Skeletal muscle satellite cell (primary cell): ENCODE data around the gene PTPN13.

Experiments used
- H3K27me3 ChIP-seq: 2 replicates; pipeline ENCODE4 v1.7.0; 2013; ENCODE audit warnings: low read length; ENCODE audit not compliant: control insufficient read depth, insufficient read depth
- H3K36me3 ChIP-seq: 2 replicates; pipeline ENCODE4 v1.7.0; 2013; ENCODE audit warnings: mild to moderate bottlenecking, control low read depth, low read length; ENCODE audit not compliant: insufficient read depth
- H3K4me1 ChIP-seq: 2 replicates; pipeline ENCODE4 v1.7.0; 2013; ENCODE audit warnings: low read length; ENCODE audit not compliant: control insufficient read depth, insufficient read depth
- H3K4me2 ChIP-seq: 2 replicates; pipeline ENCODE4 v1.7.0; 2013; ENCODE audit warnings: mild to moderate bottlenecking, low read length
- H3K4me3 ChIP-seq: 2 replicates; pipeline ENCODE4 v1.7.0; 2013; ENCODE audit warnings: low read length
- H3K9ac ChIP-seq: 2 replicates; pipeline ENCODE4 v1.7.0; 2013; ENCODE audit warnings: mild to moderate bottlenecking, low read depth, low read length, moderate library complexity
- H3K9me3 ChIP-seq: replicated peaks from 2 replicates; pipeline ENCODE4 v1.7.0; 2013; ENCODE audit warnings: mild to moderate bottlenecking, control low read depth, low read length

PTPN13 gene

DNA sequence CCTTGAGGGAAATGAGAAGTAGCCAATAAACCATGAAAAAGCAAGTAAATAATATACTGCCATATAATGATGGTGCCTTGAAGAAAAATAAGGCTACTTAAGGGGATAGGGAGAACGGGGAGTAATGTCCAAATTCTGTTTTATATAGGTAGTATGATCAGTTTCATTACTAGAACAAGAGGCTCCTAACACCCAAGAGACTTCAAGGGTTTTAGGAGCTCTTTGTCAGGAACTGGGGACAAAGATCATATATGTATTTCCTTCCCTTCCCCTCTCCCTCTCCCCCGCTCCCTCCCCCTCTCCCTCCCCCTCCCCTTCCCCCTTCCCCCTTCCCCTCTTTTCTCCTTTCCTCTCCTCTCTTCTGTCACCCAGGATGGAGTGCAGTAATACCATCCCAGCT lies 127.3 kb downstream of the PTPN13 start:
- Histone ChIP-seq H3K4me1 (no peaks in the 10 kb centered on the region), H3K4me2 (no peak overlapping the region), H3K27me3 (no peaks in the 10 kb centered on the region), H3K36me3 (peaks cover 3% of the 10 kb centered on the region), H3K9ac (no peak overlapping the region), H3K4me3 (no peak overlapping the region), H3K9me3 (no peaks in the 10 kb centered on the region)

DNA sequence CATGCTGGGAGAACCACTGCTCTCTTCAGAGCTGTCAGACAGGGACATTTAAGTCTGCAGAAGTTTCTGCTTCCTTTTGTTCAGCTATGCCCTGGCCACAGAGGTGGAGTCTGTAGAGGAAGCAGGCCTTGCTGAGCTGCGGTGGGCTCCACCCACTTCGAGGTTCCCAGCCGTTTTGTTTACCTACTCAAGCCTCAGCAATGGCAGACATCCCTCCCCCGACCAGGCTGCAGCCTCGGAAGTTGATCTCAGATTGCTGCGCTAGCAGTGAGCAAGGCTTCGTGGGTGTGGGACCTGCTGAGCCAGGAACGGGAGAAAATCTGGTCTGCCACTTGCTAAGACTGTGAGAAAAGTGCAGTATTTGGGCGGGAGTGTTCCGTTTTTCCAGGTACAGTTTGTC lies 136.2 kb downstream of the PTPN13 start:
- H3K27me3 ChIP-seq, result no peaks in the 10 kb centered on the region
- H3K9ac ChIP-seq, result no peak overlapping the region
- no peaks in the 10 kb centered on the region for H3K9me3 ChIP-seq
- no peaks in the 10 kb centered on the region for H3K4me1 ChIP-seq
- no peak overlapping the region for H3K4me2 ChIP-seq
- no peaks in the 10 kb centered on the region for H3K36me3 ChIP-seq
- no peak overlapping the region for H3K4me3 ChIP-seq

DNA sequence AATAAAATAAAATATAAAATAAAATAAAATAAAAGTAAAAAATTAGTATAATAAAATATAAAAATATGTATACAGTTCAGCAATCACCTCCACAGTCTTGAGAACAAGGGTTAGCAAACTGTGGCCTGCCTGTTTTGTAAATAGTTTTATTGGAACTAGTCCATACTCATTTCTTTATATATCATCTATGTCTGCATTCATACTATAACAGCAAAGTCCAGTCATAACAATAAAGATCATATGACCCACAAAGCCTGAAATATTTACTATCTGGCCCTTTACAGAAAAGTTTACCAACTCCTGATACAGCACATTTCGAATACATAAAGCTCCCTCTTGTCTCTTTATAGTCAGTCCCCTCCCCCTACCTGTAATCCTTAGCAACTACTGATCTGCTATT lies 143.1 kb downstream of the PTPN13 start:
- Histone ChIP-seq H3K27me3 (no peaks in the 10 kb centered on the region), H3K9me3 (no peaks in the 10 kb centered on the region), H3K4me1 (no peaks in the 10 kb centered on the region), H3K36me3 (no peaks in the 10 kb centered on the region), H3K4me2 (no peak overlapping the region), H3K9ac (no peak overlapping the region), H3K4me3 (no peak overlapping the region)

DNA sequence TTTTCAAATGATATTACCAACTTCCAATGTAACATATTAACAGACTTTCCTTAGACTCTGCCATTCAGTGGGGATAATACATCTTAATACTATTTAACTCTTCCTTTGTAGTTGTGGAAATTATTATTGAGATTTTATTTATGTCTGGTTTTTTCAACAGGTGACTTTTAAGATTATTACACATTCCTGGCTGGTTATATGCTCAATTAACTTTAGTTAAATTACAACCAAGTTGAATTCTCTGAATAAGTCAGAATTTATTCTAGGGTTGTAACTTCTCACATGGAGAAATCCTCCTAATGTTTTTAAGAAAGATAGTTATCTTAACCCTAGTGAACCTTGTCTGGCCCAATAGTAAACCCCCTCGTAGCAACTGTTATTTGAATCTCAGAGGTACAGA lies 147.7 kb downstream of the PTPN13 start:
- H3K27me3 ChIP-seq, result no peaks in the 10 kb centered on the region
- no peaks in the 10 kb centered on the region for H3K36me3 ChIP-seq
- H3K4me3 ChIP-seq, result no peak overlapping the region
- H3K9me3 ChIP-seq, result no peaks in the 10 kb centered on the region
- no peak overlapping the region for H3K4me2 ChIP-seq
- H3K9ac ChIP-seq, result no peak overlapping the region
- no peaks in the 10 kb centered on the region for H3K4me1 ChIP-seq

DNA sequence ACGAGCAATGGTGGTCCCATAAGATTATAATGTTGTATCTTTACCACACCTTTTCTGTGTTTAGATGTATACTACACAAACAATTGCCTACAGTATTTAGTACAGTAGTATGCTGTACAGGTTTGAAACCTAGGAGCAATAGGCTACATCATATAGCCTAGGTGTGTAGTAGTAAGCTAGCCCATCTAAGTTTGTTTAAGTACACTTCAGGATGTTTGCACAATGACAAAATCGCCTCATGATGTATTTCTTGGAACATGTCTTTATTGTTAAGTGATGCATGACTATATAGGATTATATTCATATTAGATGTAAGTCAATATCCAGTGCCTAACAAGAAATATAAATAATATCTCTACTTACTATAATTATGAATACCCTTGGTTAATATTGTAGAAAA lies 150.5 kb downstream of the PTPN13 start:
- Histone ChIP-seq H3K27me3 (no peaks in the 10 kb centered on the region), H3K4me2 (no peak overlapping the region), H3K4me1 (no peaks in the 10 kb centered on the region), H3K9me3 (no peaks in the 10 kb centered on the region), H3K36me3 (no peaks in the 10 kb centered on the region), H3K9ac (no peak overlapping the region), H3K4me3 (no peak overlapping the region)

DNA sequence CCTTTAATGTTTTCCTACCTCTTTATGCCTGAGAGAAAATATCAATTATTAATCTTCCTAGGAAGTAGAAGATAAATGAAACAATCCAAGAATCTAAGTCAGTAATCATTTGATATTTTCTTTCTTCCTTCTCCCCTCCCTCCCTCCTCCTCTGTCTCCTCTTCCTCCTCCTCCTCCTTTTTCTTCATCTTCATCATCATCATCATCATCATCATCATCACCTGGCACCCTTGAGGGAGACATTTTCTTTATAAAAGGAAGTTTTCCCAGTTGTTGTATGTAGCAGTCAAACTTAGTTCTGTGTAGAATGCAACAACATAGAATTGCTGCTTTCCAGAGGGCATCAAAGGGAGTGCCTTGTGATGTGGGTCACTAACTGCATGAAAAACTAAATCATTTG lies 155.0 kb downstream of the PTPN13 start:
- H3K4me2 ChIP-seq, result no peak overlapping the region
- H3K4me3 ChIP-seq, result no peak overlapping the region
- no peaks in the 10 kb centered on the region for H3K36me3 ChIP-seq
- H3K9me3 ChIP-seq, result no peaks in the 10 kb centered on the region
- H3K9ac ChIP-seq, result no peak overlapping the region
- H3K27me3 ChIP-seq, result no peaks in the 10 kb centered on the region
- H3K4me1 ChIP-seq, result no peaks in the 10 kb centered on the region

DNA sequence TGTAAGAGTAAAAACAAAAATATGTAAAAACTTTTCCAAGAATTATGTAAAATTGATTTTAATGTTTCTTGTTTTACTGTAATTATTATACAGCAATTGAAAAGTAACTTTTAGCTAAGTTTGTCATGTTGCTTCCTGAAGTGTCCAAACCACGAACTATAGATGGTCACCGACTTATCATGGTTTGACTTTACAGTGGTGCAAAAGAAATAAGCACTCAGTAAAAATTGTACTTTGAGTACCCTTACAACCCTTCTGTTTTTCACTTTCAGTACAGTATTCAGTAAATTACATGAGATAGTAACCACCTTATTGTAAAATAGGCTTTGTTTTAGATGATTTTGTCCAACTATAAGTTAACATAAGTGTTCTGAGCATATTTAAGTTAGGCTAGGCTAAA lies 161.3 kb downstream of the PTPN13 start:
- Histone ChIP-seq H3K4me1 (no peaks in the 10 kb centered on the region), H3K4me2 (no peak overlapping the region), H3K9me3 (no peaks in the 10 kb centered on the region), H3K9ac (no peak overlapping the region), H3K27me3 (no peaks in the 10 kb centered on the region), H3K4me3 (no peak overlapping the region), H3K36me3 (no peaks in the 10 kb centered on the region)

DNA sequence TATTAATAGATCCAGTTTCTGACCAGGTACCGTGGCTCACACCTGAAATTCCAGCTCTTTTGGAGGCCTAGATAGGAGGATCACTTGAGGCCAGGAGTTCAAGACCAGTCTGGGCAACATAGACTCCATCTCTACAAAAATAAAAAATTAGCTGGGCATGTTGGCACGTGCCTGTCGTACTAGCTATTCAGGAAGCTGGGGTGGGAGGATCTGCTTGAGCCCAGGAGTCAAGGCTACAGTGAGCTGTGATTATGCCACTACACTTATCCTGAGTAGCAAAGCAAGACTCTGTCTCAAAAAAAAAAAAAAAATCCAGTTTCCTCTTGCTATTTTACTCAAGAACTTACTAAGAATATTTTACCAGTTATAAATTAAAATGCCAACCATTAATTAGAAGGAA lies 163.4 kb downstream of the PTPN13 start:
- Histone ChIP-seq H3K4me1 (no peaks in the 10 kb centered on the region), H3K4me2 (no peak overlapping the region), H3K9ac (no peak overlapping the region), H3K9me3 (no peaks in the 10 kb centered on the region), H3K4me3 (no peak overlapping the region), H3K27me3 (no peaks in the 10 kb centered on the region), H3K36me3 (no peaks in the 10 kb centered on the region)

DNA sequence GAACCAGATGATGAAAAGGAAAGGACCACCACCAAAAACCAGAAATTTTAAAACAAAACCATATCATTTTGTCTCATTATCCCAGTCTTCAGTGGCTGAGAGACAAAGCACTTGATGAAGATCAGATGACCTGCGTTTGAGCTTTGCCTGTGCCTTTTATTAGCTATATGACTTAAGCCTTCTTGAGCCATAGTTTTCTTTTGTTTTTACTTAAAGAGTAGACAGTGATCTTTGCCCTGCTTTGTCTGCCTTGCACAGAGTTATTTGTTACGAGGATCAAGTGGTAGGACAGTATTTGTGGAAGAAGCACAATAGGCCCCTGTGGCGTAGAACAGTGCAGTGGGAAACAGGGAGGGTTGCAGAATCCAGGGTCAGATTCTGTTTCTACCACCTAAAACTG lies 165.2 kb downstream of the PTPN13 start:
- Histone ChIP-seq H3K27me3 (no peaks in the 10 kb centered on the region), H3K9me3 (no peaks in the 10 kb centered on the region), H3K4me2 (no peak overlapping the region), H3K4me3 (no peak overlapping the region), H3K36me3 (no peaks in the 10 kb centered on the region), H3K9ac (no peak overlapping the region), H3K4me1 (no peaks in the 10 kb centered on the region)

DNA sequence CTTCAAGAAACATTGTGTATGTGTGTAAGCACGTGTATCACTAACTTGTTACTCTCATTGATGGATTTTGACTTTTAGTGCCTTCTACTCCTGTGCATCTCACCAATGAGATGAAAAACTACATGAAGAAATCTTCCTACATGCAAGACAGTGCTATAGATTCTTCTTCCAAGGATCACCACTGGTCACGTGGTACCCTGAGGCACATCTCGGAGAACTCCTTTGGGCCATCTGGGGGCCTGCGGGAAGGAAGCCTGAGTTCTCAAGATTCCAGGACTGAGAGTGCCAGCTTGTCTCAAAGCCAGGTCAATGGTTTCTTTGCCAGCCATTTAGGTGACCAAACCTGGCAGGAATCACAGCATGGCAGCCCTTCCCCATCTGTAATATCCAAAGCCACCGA lies 168.5 kb downstream of the PTPN13 start:
- Histone ChIP-seq H3K4me2 (no peak overlapping the region), H3K4me3 (no peak overlapping the region), H3K9me3 (no peaks in the 10 kb centered on the region), H3K36me3 (no peaks in the 10 kb centered on the region), H3K27me3 (no peaks in the 10 kb centered on the region), H3K4me1 (no peaks in the 10 kb centered on the region), H3K9ac (no peak overlapping the region)

DNA sequence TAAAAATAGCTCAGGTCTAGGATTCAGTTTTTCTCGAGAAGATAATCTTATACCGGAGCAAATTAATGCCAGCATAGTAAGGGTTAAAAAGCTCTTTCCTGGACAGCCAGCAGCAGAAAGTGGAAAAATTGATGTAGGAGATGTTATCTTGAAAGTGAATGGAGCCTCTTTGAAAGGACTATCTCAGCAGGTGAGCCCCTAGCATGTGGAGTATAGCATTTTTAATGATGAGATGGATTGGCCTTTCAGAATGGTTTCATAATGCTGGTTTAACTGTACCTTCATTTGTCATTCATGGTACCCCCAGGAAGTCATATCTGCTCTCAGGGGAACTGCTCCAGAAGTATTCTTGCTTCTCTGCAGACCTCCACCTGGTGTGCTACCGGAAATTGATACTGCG lies 175.7 kb downstream of the PTPN13 start:
- Histone ChIP-seq H3K9me3 (no peaks in the 10 kb centered on the region), H3K9ac (no peak overlapping the region), H3K4me2 (no peak overlapping the region), H3K4me1 (no peaks in the 10 kb centered on the region), H3K36me3 (no peaks in the 10 kb centered on the region), H3K4me3 (no peak overlapping the region), H3K27me3 (no peaks in the 10 kb centered on the region)

DNA sequence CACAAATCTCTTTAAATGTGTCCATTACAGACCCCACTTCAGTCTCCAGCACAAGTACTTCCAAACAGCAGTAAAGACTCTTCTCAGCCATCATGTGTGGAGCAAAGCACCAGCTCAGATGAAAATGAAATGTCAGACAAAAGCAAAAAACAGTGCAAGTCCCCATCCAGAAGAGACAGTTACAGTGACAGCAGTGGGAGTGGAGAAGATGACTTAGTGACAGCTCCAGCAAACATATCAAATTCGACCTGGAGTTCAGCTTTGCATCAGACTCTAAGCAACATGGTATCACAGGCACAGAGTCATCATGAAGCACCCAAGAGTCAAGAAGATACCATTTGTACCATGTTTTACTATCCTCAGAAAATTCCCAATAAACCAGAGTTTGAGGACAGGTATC lies 177.0 kb downstream of the PTPN13 start:
- Histone ChIP-seq H3K36me3 (no peaks in the 10 kb centered on the region), H3K9me3 (no peaks in the 10 kb centered on the region), H3K9ac (no peak overlapping the region), H3K4me1 (no peaks in the 10 kb centered on the region), H3K27me3 (no peaks in the 10 kb centered on the region), H3K4me2 (no peak overlapping the region), H3K4me3 (no peak overlapping the region)

DNA sequence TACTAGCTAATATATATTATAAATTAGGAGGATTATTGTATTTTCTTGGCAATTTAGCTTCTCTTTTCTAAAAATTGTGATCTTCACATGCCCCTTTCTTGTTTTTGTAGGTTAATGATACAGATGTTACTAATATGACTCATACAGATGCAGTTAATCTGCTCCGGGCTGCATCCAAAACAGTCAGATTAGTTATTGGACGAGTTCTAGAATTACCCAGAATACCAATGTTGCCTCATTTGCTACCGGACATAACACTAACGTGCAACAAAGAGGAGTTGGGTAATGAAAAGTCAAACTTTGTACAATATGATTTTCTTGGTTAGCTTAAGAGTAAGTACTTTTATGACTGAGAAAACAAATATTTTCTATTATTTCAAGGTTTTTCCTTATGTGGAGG lies 180.9 kb downstream of the PTPN13 start:
- Histone ChIP-seq H3K9me3 (no peaks in the 10 kb centered on the region), H3K4me3 (no peak overlapping the region), H3K9ac (no peak overlapping the region), H3K4me1 (no peaks in the 10 kb centered on the region), H3K4me2 (no peak overlapping the region), H3K36me3 (no peaks in the 10 kb centered on the region), H3K27me3 (no peaks in the 10 kb centered on the region)
